ENCODE measurements around the gene DUOX1.

Gene DUOX1

DNA sequence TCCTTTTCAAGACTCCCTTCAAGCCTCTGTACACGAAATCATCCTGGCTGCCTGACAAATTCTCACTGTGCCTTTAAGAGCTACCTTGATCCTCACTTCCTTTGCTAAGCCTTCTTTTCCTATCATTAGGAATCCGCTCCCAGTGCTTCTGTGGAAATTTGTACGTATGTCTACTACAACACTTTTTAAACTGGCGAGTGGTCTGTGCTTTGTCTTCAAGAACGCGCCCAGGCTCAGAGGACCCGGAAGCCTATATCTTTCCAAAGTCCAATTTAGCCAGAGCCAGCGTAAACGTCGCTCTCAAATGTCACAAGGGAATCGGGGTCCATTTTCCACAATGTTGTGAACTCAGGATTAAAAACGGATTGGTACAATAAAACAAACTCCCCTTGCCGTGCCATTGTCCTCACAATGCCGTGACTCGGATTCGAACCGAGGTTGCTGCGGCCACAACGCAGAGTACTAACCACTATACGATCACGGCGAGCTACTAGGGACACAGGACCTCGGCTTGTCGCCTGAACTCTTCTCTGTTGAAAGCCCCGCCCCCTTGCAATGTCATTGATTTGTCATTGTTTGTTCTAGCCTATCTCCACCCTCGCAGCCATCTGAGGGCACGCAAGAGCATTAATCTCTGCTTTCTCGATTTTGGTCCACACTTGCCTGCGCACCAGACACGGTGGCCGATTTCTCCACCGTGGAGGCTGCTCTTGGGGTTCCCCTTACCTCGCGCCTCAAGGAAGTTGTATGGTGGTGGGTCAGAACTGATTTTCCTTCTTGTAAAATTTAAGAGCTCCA, 70.4 kb downstream of the DUOX1 start:
- peak overlapping the region; percentile 85 for H3K4me3 ChIP-seq (ENCODE audit: low read depth, low read length)
- no peak for TF ChIP-seq CTCF (IDR thresholded peaks at IDR 0.05; ENCODE audit: low read depth, low read length)

DNA sequence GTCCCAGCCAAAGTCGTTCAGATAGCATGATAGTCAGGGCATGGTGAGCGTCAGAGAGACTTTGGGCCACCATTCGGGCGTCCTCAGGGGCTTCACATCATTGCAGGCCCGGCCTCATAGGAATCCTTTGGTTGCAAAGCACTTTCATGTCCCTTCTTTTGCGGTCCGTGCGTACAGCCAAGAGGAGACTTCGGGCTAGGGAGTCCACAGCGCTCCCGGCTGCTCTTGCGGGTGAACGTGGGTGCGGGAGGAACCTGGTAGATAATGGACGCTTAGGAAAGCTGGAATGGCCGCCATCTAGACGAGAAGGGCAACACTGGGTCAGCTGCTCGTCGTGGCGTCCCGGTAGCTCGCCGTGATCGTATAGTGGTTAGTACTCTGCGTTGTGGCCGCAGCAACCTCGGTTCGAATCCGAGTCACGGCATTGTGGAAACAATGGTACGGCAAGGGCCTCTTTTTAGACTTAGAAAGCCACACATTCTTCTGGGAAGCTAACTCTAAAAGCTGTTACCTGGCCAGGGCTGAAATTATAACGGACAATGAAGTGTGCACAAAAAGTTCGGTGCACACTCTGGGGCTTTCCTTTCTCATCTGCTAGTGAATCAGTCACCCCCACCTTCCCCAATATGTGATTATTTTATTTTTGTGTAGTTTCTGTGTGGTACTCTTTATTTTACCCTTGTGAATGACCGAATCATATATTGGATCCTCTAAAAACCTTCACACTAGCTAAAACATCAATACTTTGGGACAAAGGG, 71.2 kb downstream of the DUOX1 start:
- H3K4me3 ChIP-seq (ENCODE audit: low read depth, low read length): peak overlapping the region; percentile 85
- TF ChIP-seq CTCF (IDR thresholded peaks at IDR 0.05; ENCODE audit: low read depth, low read length): no peak

DNA sequence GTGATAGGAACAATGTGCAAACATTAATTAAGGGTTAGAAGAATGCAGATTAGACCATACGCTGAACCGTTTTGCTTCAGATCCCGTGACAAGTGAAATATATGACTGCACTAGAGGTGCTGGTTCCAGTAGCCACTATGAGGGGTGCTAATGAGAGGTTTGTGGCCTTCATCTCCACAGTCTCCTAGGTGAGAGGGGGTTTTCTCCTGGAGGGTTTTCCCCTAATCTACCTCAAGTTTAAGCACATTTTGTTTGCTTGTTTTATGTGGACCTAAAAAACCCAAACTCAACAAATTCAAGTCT, 71.7 kb downstream of the DUOX1 start:
- no peak for TF ChIP-seq CTCF (IDR thresholded peaks at IDR 0.05; ENCODE audit: low read depth, low read length)
- H3K4me3 ChIP-seq (ENCODE audit: low read depth, low read length): no peak overlapping the region

- H3K4me3 ChIP-seq (ENCODE audit: low read depth, low read length): no peak overlapping the region
- TF ChIP-seq CTCF (IDR thresholded peaks at IDR 0.05; ENCODE audit: low read depth, low read length): no peak
Measured at GRCh38 chr15:45201869-45202268, 72.1 kb downstream of the DUOX1 start.

GRCh38 chr15:45203182-45203581, 73.4 kb downstream of the DUOX1 start:
- no peak overlapping the region for H3K4me3 ChIP-seq (ENCODE audit: low read depth, low read length)
- no peak for TF ChIP-seq CTCF (IDR thresholded peaks at IDR 0.05; ENCODE audit: low read depth, low read length)

DNA sequence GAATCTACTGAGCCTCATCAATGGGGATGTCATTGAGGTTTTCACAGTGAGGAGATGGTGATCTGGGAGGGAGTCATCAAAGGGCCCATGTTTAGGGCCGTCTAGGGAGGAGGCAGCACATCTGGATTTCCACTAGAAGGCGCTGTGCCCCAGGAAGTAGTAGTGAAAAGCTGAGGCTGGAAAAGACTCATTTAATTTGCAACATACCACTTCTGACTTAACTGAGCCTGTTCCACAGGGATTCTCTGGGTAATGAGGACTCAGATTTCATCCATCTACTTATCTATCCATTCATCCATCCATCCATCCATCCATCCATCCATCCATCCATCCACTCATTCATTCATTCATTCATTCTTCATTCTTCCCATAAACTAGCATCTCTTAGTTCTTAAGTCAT, 75.4 kb downstream of the DUOX1 start:
- no peak overlapping the region for H3K4me3 ChIP-seq (ENCODE audit: low read depth, low read length)
- peak; percentile 85 for TF ChIP-seq CTCF (IDR thresholded peaks at IDR 0.05; ENCODE audit: low read depth, low read length)

DNA sequence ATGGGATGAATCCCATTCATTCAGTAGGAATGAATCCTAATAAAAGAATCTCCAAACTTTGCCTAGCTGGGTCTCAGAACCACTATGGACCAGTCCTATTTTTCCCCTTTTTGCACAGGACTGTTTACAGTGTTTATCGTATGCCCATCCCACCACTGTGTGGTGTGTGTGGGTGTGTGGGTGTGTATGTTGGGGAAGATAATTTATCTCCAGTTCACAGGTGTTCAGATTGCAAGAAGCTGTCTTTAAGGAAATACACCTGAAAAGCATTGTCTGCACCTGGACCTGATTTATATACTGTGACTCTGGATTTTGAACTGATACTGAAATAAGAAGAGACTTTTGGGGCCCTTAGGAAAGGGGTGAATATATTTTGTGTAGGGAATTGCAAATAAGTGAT, 82.7 kb downstream of the DUOX1 start:
- TF ChIP-seq CTCF (IDR thresholded peaks at IDR 0.05; ENCODE audit: low read depth, low read length): no peak
- no peak overlapping the region for H3K4me3 ChIP-seq (ENCODE audit: low read depth, low read length)

All from WI38 (cell line).